Natural killer cell (primary cell): ENCODE results near the gene DMC1. TPM values are rescaled to one million over a fixed set of nuclear protein-coding genes. Genes with fewer than 3 reads are reported as not detected.

Source experiments
- ATAC-seq, 3 donors: fragments of 150-1000 bp in 2 of 3; fragments of 200-7000 bp in 1 of 3; cut with Tn5 transposase; 1 replicate in 1 of 3; 2 replicates in 2 of 3; pipeline ENCODE4 v1.10.0; 2021; ENCODE audit warnings: mild to moderate bottlenecking in 2 of 3, moderate library complexity in 2 of 3
- DNase-seq, 2 donors: peaks; one replicate each; pipeline versions ENCODE4 v3.0.0 to v3.0.0-alpha.2; 2013 to 2021; ENCODE audit warnings: mixed read lengths in 1 of 2
- H3K27ac ChIP-seq: one replicate; pipeline ENCODE4 v1.5.1; 2013; ENCODE audit warnings: mild to moderate bottlenecking, low read length
- H3K27me3 ChIP-seq: one replicate; pipeline ENCODE4 v1.6.1; 2013; ENCODE audit warnings: low read length; ENCODE audit not compliant: control insufficient read depth, insufficient read depth
- H3K36me3 ChIP-seq: one replicate; pipeline ENCODE4 v1.6.1; 2013; ENCODE audit warnings: low read length; ENCODE audit not compliant: control insufficient read depth, insufficient read depth
- H3K4me1 ChIP-seq: one replicate; pipeline ENCODE4 v1.6.1; 2013; ENCODE audit warnings: low read length; ENCODE audit not compliant: control insufficient read depth, insufficient read depth
- H3K4me3 ChIP-seq: one replicate; pipeline ENCODE4 v1.5.1; 2013; ENCODE audit warnings: low read length
- H3K9me3 ChIP-seq: one replicate; pipeline ENCODE4 v1.6.1; 2013; ENCODE audit warnings: low read length; ENCODE audit not compliant: control insufficient read depth, insufficient read depth
- H3K27ac Mint-ChIP-seq, 2 donors: one replicate each; pipeline ENCODE4 v1.8.0; 2022; ENCODE audit warnings: mild to moderate bottlenecking in 2 of 2, mixed read lengths in 2 of 2, moderate library complexity in 1 of 2
- H3K27me3 Mint-ChIP-seq, 2 donors: one replicate each; pipeline ENCODE4 v1.8.0; 2022; ENCODE audit warnings: low read depth in 2 of 2, mixed read lengths in 2 of 2
- H3K36me3 Mint-ChIP-seq: one replicate; pipeline ENCODE4 v1.8.0; 2022; ENCODE audit warnings: mixed read lengths
- H3K4me1 Mint-ChIP-seq, 2 donors: one replicate each; pipeline ENCODE4 v1.8.0; 2022; ENCODE audit warnings: mixed read lengths in 2 of 2
- H3K4me3 Mint-ChIP-seq: one replicate; pipeline ENCODE4 v1.8.0; 2022; ENCODE audit warnings: mild to moderate bottlenecking, moderate library complexity, mixed read lengths
- H3K9me3 Mint-ChIP-seq, 2 donors: one replicate each; pipeline ENCODE4 v1.8.0; 2022; ENCODE audit warnings: mixed read lengths in 2 of 2
- CTCF ChIP-seq: fragments of 200-600 bp; IDR thresholded peaks from one replicate; pipeline ENCODE4 v1.8.0; 2022; ENCODE audit warnings: antibody characterized with exemption
- WGBS: methylation state at CpG from one replicate; pipeline ENCODE4 v1.1.7; 2013; ENCODE audit warnings: missing lambda C conversion rate; ENCODE audit not compliant: insufficient coverage; 5-methylcytosine and 5-hydroxymethylcytosine counted together
- intact Hi-C: fragments of 100-400 bp; cut with micrococcal nuclease; formaldehyde crosslinking; loops from one replicate; pipeline ENCODE4 v1.14.2; 2022
- total RNA-seq, 4 donors: library from RNA; stranded (reverse); fragments of 120-200 nt in 1 of 4; gene quantifications; one replicate each; pipeline versions ENCODE4 v1.2.3 to v1.2.4, GENCODE V29; 2013 to 2022

The DMC1 gene
- total RNA-seq, 3 donors from 2014 or later (not counting 1 experiment from before 2014, with no cell fraction given) = 0.31 to 1.7 (median 0.63) TPM

GRCh38 chr22:38505541-38506117, 64.4 kb downstream of the DMC1 start:
- ATAC-seq = peak; percentile 19 to 42 (median 28)
- WGBS = 0% methylated on average over 69 of the region's 69 CpGs
- peaks cover 0 to 4% of the 10 kb centered on the region in 2 donors for H3K9me3 Mint-ChIP-seq
- peaks cover 22% of the 10 kb centered on the region for H3K4me1 ChIP-seq
- H3K27me3 Mint-ChIP-seq = no peaks in the 10 kb centered on the region
- peak overlapping the region; percentile 100 for H3K27ac Mint-ChIP-seq
- DNase-seq = peak in 1 of 2 donors; percentile 66
- H3K4me3 ChIP-seq = peak overlapping the region; percentile 80
- H3K27ac ChIP-seq = peak overlapping the region; percentile 99
- H3K4me1 Mint-ChIP-seq = peaks cover 52 to 64% of the 10 kb centered on the region in 2 donors
- H3K36me3 Mint-ChIP-seq = peaks cover 11% of the 10 kb centered on the region
- TF ChIP-seq CTCF = no peak
- intact Hi-C loops = loop anchor here (10.0 kb wide), 1 partner anchor 249 kb away; the partner anchor contains the start of gene SUN2
- peak overlapping the region; percentile 100 for H3K4me3 Mint-ChIP-seq
- H3K27me3 ChIP-seq = no peaks in the 10 kb centered on the region
- no peaks in the 10 kb centered on the region for H3K9me3 ChIP-seq
- H3K36me3 ChIP-seq = peaks cover 21% of the 10 kb centered on the region

GRCh38 chr22:38504731-38505540, 65.0 kb downstream of the DMC1 start:
- Mint-ChIP-seq H3K4me3 (peak overlapping the region; percentile 93), H3K36me3 (peaks cover 11% of the 10 kb centered on the region), H3K4me1 (peaks cover 52 to 64% of the 10 kb centered on the region in 2 donors), H3K27me3 (no peaks in the 10 kb centered on the region), H3K9me3 (peaks cover 0 to 4% of the 10 kb centered on the region in 2 donors), H3K27ac (peak overlapping the region; percentile 100)
- 1% methylated on average over 33 of the region's 35 CpGs for WGBS
- Histone ChIP-seq H3K27ac (peak overlapping the region; percentile 99), H3K4me3 (peak overlapping the region; percentile 80), H3K9me3 (no peaks in the 10 kb centered on the region), H3K36me3 (peaks cover 25% of the 10 kb centered on the region), H3K27me3 (no peaks in the 10 kb centered on the region), H3K4me1 (peaks cover 26% of the 10 kb centered on the region)
- TF ChIP-seq CTCF = no peak
- intact Hi-C loops = loop anchor here (1.0 to 10.0 kb wide), 2 partner anchors 200 to 250 kb away; partner anchors contain the start of genes GTPBP1 and SUN2
- ATAC-seq (no peak), DNase-seq (peak; percentile 55 to 77)

DNA sequence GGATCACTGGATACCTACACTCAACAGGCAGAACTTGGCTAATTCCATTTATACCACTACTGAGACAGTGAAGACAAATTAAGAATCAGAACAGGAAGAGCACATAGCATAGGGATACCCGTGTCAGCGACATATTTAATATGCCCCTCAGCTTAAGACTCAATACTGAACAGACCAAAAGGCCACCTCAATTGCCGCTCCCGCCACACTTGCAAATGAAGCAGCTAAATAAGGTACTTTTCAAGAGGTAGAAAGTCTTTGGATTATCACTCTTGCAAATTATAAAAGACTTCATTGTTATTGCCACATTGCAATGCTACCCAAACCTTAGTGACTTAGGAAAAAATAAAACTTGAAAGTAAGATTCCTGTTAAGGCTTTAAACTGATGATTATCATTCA, 67.0 kb downstream of the DMC1 start:
- H3K9me3 Mint-ChIP-seq = no peaks in the 10 kb centered on the region
- peaks cover 61 to 74% of the 10 kb centered on the region in 2 donors for H3K4me1 Mint-ChIP-seq
- H3K4me3 Mint-ChIP-seq = peak overlapping the region; percentile 93
- H3K36me3 Mint-ChIP-seq = peaks cover 21% of the 10 kb centered on the region
- no peaks in the 10 kb centered on the region for H3K9me3 ChIP-seq
- TF ChIP-seq CTCF = no peak
- H3K36me3 ChIP-seq = peaks cover 43% of the 10 kb centered on the region
- H3K4me3 ChIP-seq = no peak overlapping the region
- H3K27ac ChIP-seq = no peak overlapping the region
- H3K27me3 ChIP-seq = no peaks in the 10 kb centered on the region
- no peak for DNase-seq
- no peak for ATAC-seq
- H3K27ac Mint-ChIP-seq = peak overlapping the region; percentile 100
- WGBS = 6% methylated on average over 2 of the region's 4 CpGs
- intact Hi-C loops = loop anchor here (10.0 kb wide), 1 partner anchor 252 kb away; the partner anchor contains the start of gene SUN2
- H3K4me1 ChIP-seq = peaks cover 26% of the 10 kb centered on the region
- no peaks in the 10 kb centered on the region for H3K27me3 Mint-ChIP-seq
